Upper lobe of left lung (tissue), 6 donors: ENCODE results near the gene GRP. TPM values are rescaled to one million over a fixed set of nuclear protein-coding genes. Genes with fewer than 3 reads are reported as not detected.

ENCODE experiments used
- ATAC-seq, 2 donors: fragments of 200-7000 bp; cut with Tn5 transposase; one replicate each; pipeline ENCODE4 v1.9.1; 2022; ENCODE audit warnings: mild to moderate bottlenecking in 2 of 2, moderate library complexity in 2 of 2; ENCODE audit not compliant: low FRiP score in 2 of 2
- DNase-seq, 2 donors: peaks; one replicate each; pipeline ENCODE4 v3.0.0-alpha.2; 2019 to 2020
- H3K27ac ChIP-seq, 4 donors: fragments of 200-600 bp; sonication (generic); one replicate each; pipeline ENCODE4 v1.5.1; 2016 to 2019
- H3K27me3 ChIP-seq, 4 donors: fragments of 200-600 bp; sonication (generic); one replicate each; pipeline ENCODE4 v1.5.1; 2017 to 2019
- H3K36me3 ChIP-seq, 4 donors: fragments of 200-600 bp; sonication (generic); one replicate each; pipeline ENCODE4 v1.5.1; 2016 to 2019
- H3K4me1 ChIP-seq, 4 donors: fragments of 200-600 bp; sonication (generic); one replicate each; pipeline ENCODE4 v1.5.1; 2018 to 2019
- H3K4me3 ChIP-seq, 4 donors: fragments of 200-600 bp; sonication (generic); one replicate each; pipeline ENCODE4 v1.5.1; 2017 to 2019; ENCODE audit warnings: mild to moderate bottlenecking in 2 of 4, moderate library complexity in 1 of 4
- H3K9me3 ChIP-seq, 4 donors: fragments of 200-600 bp; sonication (generic); one replicate each; pipeline ENCODE4 v1.5.1; 2018 to 2019
- CTCF ChIP-seq, 6 experiments: fragments of 450-650 bp in 4 of 6; fragments of 200-600 bp in 2 of 6; sonication (generic) in 2 of 6; IDR thresholded peaks; one replicate each; pipeline ENCODE4 v1.5.1; 2016 to 2019; ENCODE audit warnings: antibody characterized with exemption in 6 of 6
- EP300 ChIP-seq, 4 donors: sonication (generic); formaldehyde crosslinking; IDR thresholded peaks; one replicate each; pipeline ENCODE4 v1.5.1; 2017; ENCODE audit warnings: antibody characterized with exemption in 4 of 4, control low read depth in 2 of 4
- POLR2A ChIP-seq, 4 donors: fragments of 450-650 bp; IDR thresholded peaks; one replicate each; pipeline ENCODE4 v1.5.1; 2016 to 2017; ENCODE audit warnings: antibody characterized with exemption in 4 of 4, mild to moderate bottlenecking in 2 of 4
- POLR2AphosphoS5 ChIP-seq, 2 donors: sonication (generic); formaldehyde crosslinking; IDR thresholded peaks; one replicate each; pipeline ENCODE4 v1.5.1; 2017; ENCODE audit warnings: antibody characterized with exemption in 2 of 2
- WGBS, 2 donors: methylation state at CpG; one replicate each; pipeline ENCODE4 v1.1.5; 2017 to 2018; 5-methylcytosine and 5-hydroxymethylcytosine counted together
- total RNA-seq, 6 donors: library from RNA; depleted of rRNA in 4 of 6; stranded (reverse); fragments of >200 nt in 4 of 6; gene quantifications; one replicate each; pipeline versions ENCODE4 v1.1.0 to v1.2.1, GENCODE V29; 2016 to 2021
- donor health status: DM: no; HTN: no; CAD: no; lungs with moderate emphysema.
- donor health status: DM: no; HTN: yes; CAD: no; lungs with severe emphysema.

The GRP gene
- total RNA-seq, 6 donors from 2014 or later: 2.3 to 3.5 TPM; not detected in 4

GRCh38 chr18:59222341-59222740 lies 2.4 kb downstream of the GRP start:
- H3K9me3 ChIP-seq: no peaks in the 10 kb centered on the region
- H3K27ac ChIP-seq: no peak overlapping the region
- WGBS, 2 donors: 79 to 80% methylated on average over 2 of the region's 2 CpGs
- no peak for ATAC-seq
- no peak for DNase-seq
- H3K27me3 ChIP-seq: peaks cover 0 to 19% (median 8%) of the 10 kb centered on the region in 4 donors
- no peaks in the 10 kb centered on the region for H3K36me3 ChIP-seq
- TF ChIP-seq POLR2AphosphoS5 (IDR thresholded peaks at IDR 0.05) (no peak), EP300 (IDR thresholded peaks at IDR 0.05) (no peak), CTCF (IDR thresholded peaks at IDR 0.05) (no peak), POLR2A (IDR thresholded peaks at IDR 0.05) (no peak)
- peaks cover 0 to 18% (median 0%) of the 10 kb centered on the region in 4 donors for H3K4me1 ChIP-seq
- no peak overlapping the region for H3K4me3 ChIP-seq

- Histone ChIP-seq H3K4me3 (no peak overlapping the region), H3K27me3 (no peaks in the 10 kb centered on the region), H3K9me3 (no peaks in the 10 kb centered on the region), H3K36me3 (no peaks in the 10 kb centered on the region), H3K4me1 (no peaks in the 10 kb centered on the region), H3K27ac (no peak overlapping the region)
- TF ChIP-seq POLR2A (IDR thresholded peaks at IDR 0.05): no peak
- TF ChIP-seq POLR2AphosphoS5 (IDR thresholded peaks at IDR 0.05): no peak
- TF ChIP-seq EP300 (IDR thresholded peaks at IDR 0.05): no peak
- DNase-seq (no peak), ATAC-seq (no peak)
- WGBS, 2 donors: 17 to 35% methylated on average over 1 of the region's 1 CpG
These were observed 8.4 kb downstream of the GRP start for GRCh38 chr18:59228351-59228750.

GRCh38 chr18:59229191-59229590 lies 9.2 kb downstream of the GRP start:
- no peaks in the 10 kb centered on the region for H3K36me3 ChIP-seq
- 89 to 92% methylated on average over 2 of the region's 2 CpGs for WGBS, 2 donors
- H3K27ac ChIP-seq: no peak overlapping the region
- H3K4me3 ChIP-seq: no peak overlapping the region
- no peaks in the 10 kb centered on the region for H3K9me3 ChIP-seq
- ATAC-seq (no peak), DNase-seq (no peak)
- H3K4me1 ChIP-seq: no peaks in the 10 kb centered on the region
- no peak for TF ChIP-seq CTCF (IDR thresholded peaks at IDR 0.05)
- H3K27me3 ChIP-seq: no peaks in the 10 kb centered on the region

GRCh38 chr18:59229701-59230443 lies 9.9 kb downstream of the GRP start:
- no peaks in the 10 kb centered on the region for H3K9me3 ChIP-seq
- 73 to 76% methylated on average over 6 of the region's 6 CpGs for WGBS, 2 donors
- no peak for DNase-seq
- TF ChIP-seq POLR2AphosphoS5 (IDR thresholded peaks at IDR 0.05) (no peak), EP300 (IDR thresholded peaks at IDR 0.05) (no peak), POLR2A (IDR thresholded peaks at IDR 0.05) (no peak), CTCF (IDR thresholded peaks at IDR 0.05) (no peak)
- H3K27ac ChIP-seq: no peak overlapping the region
- H3K4me3 ChIP-seq: no peak overlapping the region
- H3K27me3 ChIP-seq: no peaks in the 10 kb centered on the region
- H3K4me1 ChIP-seq: no peaks in the 10 kb centered on the region
- no peaks in the 10 kb centered on the region for H3K36me3 ChIP-seq
- no peak for ATAC-seq

- Histone ChIP-seq H3K27me3 (no peaks in the 10 kb centered on the region), H3K4me1 (no peaks in the 10 kb centered on the region), H3K36me3 (no peaks in the 10 kb centered on the region), H3K4me3 (no peak overlapping the region), H3K9me3 (no peaks in the 10 kb centered on the region), H3K27ac (no peak overlapping the region)
- no peak for TF ChIP-seq EP300 (IDR thresholded peaks at IDR 0.05)
- no peak for TF ChIP-seq CTCF (IDR thresholded peaks at IDR 0.05)
- TF ChIP-seq POLR2AphosphoS5 (IDR thresholded peaks at IDR 0.05): no peak
- no peak for TF ChIP-seq POLR2A (IDR thresholded peaks at IDR 0.05)
- WGBS, 2 donors: 77 to 79% methylated on average over 5 of the region's 5 CpGs
- DNase-seq (no peak), ATAC-seq (no peak)
These were observed 11.2 kb downstream of the GRP start for GRCh38 chr18:59231114-59231513.
